Measurements from ENCODE around the gene NBPF12. TPM values are rescaled to one million over a fixed set of nuclear protein-coding genes. Genes with fewer than 3 reads are reported as not detected.
"Not testable (repeated sequence)": the region's sequence is repeated elsewhere in the genome, so short reads cannot be mapped to it uniquely, and the experiment has no call there.

Gene NBPF12
- total and polyA plus RNA-seq, 4 donors, result 12.0 to 23.5 (median 21.6) TPM

- not testable (repeated sequence) for H3K4me1 ChIP-seq (ENCODE audit: control insufficient read depth, insufficient read depth, low read length); H3K9me3 ChIP-seq (ENCODE audit: control insufficient read depth, insufficient read depth, low read length); H3K36me3 ChIP-seq (ENCODE audit: control insufficient read depth, insufficient read depth, low read length); H3K4me3 ChIP-seq (ENCODE audit: low read depth, low read length); H3K27me3 ChIP-seq (ENCODE audit: control insufficient read depth, insufficient read depth, low read length); DNase-seq (ENCODE audit: low read depth in 4 of 6, low spot score in 6 of 6); H3K27ac ChIP-seq (ENCODE audit: low read depth, low read length)
- 83% methylated on average over 2 of the region's 2 CpGs for WGBS (ENCODE audit: insufficient coverage)
Measured at GRCh38 chr1:146970656-146971055, 32.5 kb downstream of the NBPF12 start.

GRCh38 chr1:146972681-146973080, 34.6 kb downstream of the NBPF12 start:
- not testable (repeated sequence) for H3K36me3 ChIP-seq (ENCODE audit: control insufficient read depth, insufficient read depth, low read length); H3K9me3 ChIP-seq (ENCODE audit: control insufficient read depth, insufficient read depth, low read length); H3K27ac ChIP-seq (ENCODE audit: low read depth, low read length); H3K27me3 ChIP-seq (ENCODE audit: control insufficient read depth, insufficient read depth, low read length); H3K4me3 ChIP-seq (ENCODE audit: low read depth, low read length); DNase-seq (ENCODE audit: low read depth in 4 of 6, low spot score in 6 of 6); H3K4me1 ChIP-seq (ENCODE audit: control insufficient read depth, insufficient read depth, low read length)
- no CpG with 5 or more reads among the region's 5 CpGs for WGBS (ENCODE audit: insufficient coverage)

- H3K27ac ChIP-seq (ENCODE audit: low read depth, low read length); DNase-seq (ENCODE audit: low read depth in 4 of 6, low spot score in 6 of 6); H3K4me1 ChIP-seq (ENCODE audit: control insufficient read depth, insufficient read depth, low read length); H3K4me3 ChIP-seq (ENCODE audit: low read depth, low read length); H3K27me3 ChIP-seq (ENCODE audit: control insufficient read depth, insufficient read depth, low read length); H3K36me3 ChIP-seq (ENCODE audit: control insufficient read depth, insufficient read depth, low read length); H3K9me3 ChIP-seq (ENCODE audit: control insufficient read depth, insufficient read depth, low read length): not testable (repeated sequence)
- 86% methylated on average over 1 of the region's 4 CpGs for whole genome bisulfite sequencing (ENCODE audit: insufficient coverage)
Measured at GRCh38 chr1:146985855-146986254, 47.7 kb downstream of the NBPF12 start.

- H3K4me3 ChIP-seq (ENCODE audit: low read depth, low read length); DNase-seq (ENCODE audit: low read depth in 4 of 6, low spot score in 6 of 6); H3K9me3 ChIP-seq (ENCODE audit: control insufficient read depth, insufficient read depth, low read length); H3K27me3 ChIP-seq (ENCODE audit: control insufficient read depth, insufficient read depth, low read length); H3K27ac ChIP-seq (ENCODE audit: low read depth, low read length); H3K4me1 ChIP-seq (ENCODE audit: control insufficient read depth, insufficient read depth, low read length); H3K36me3 ChIP-seq (ENCODE audit: control insufficient read depth, insufficient read depth, low read length): not testable (repeated sequence)
- WGBS (ENCODE audit: insufficient coverage), result no CpG with 5 or more reads among the region's 4 CpGs
Measured at GRCh38 chr1:146986450-146986849, 48.3 kb downstream of the NBPF12 start.

GRCh38 chr1:146987502-146987901, 49.4 kb downstream of the NBPF12 start:
- not testable (repeated sequence) for H3K27ac ChIP-seq (ENCODE audit: low read depth, low read length); H3K27me3 ChIP-seq (ENCODE audit: control insufficient read depth, insufficient read depth, low read length); H3K4me1 ChIP-seq (ENCODE audit: control insufficient read depth, insufficient read depth, low read length); H3K9me3 ChIP-seq (ENCODE audit: control insufficient read depth, insufficient read depth, low read length); H3K4me3 ChIP-seq (ENCODE audit: low read depth, low read length); DNase-seq (ENCODE audit: low read depth in 4 of 6, low spot score in 6 of 6); H3K36me3 ChIP-seq (ENCODE audit: control insufficient read depth, insufficient read depth, low read length)
- no CpG with 5 or more reads among the region's 2 CpGs for WGBS (ENCODE audit: insufficient coverage)

- WGBS (ENCODE audit: insufficient coverage), result 100% methylated on average over 1 of the region's 3 CpGs
- DNase-seq (ENCODE audit: low read depth in 4 of 6, low spot score in 6 of 6), result peak in 1 of 6 donors; percentile 0
- not testable (repeated sequence) for H3K9me3 ChIP-seq (ENCODE audit: control insufficient read depth, insufficient read depth, low read length); H3K4me3 ChIP-seq (ENCODE audit: low read depth, low read length); H3K36me3 ChIP-seq (ENCODE audit: control insufficient read depth, insufficient read depth, low read length); H3K27me3 ChIP-seq (ENCODE audit: control insufficient read depth, insufficient read depth, low read length); H3K27ac ChIP-seq (ENCODE audit: low read depth, low read length); H3K4me1 ChIP-seq (ENCODE audit: control insufficient read depth, insufficient read depth, low read length)
Measured at GRCh38 chr1:146989455-146989854, 51.3 kb downstream of the NBPF12 start.

- not testable (repeated sequence) for H3K27ac ChIP-seq (ENCODE audit: low read depth, low read length); H3K36me3 ChIP-seq (ENCODE audit: control insufficient read depth, insufficient read depth, low read length); H3K4me1 ChIP-seq (ENCODE audit: control insufficient read depth, insufficient read depth, low read length); DNase-seq (ENCODE audit: low read depth in 4 of 6, low spot score in 6 of 6); H3K9me3 ChIP-seq (ENCODE audit: control insufficient read depth, insufficient read depth, low read length); H3K27me3 ChIP-seq (ENCODE audit: control insufficient read depth, insufficient read depth, low read length); H3K4me3 ChIP-seq (ENCODE audit: low read depth, low read length)
- WGBS (ENCODE audit: insufficient coverage), result no CpG with 5 or more reads among the region's 1 CpG
Measured at GRCh38 chr1:147008495-147008894, 70.4 kb downstream of the NBPF12 start.

- not testable (repeated sequence) for H3K27ac ChIP-seq (ENCODE audit: low read depth, low read length); H3K27me3 ChIP-seq (ENCODE audit: control insufficient read depth, insufficient read depth, low read length); H3K4me3 ChIP-seq (ENCODE audit: low read depth, low read length); H3K4me1 ChIP-seq (ENCODE audit: control insufficient read depth, insufficient read depth, low read length); DNase-seq (ENCODE audit: low read depth in 4 of 6, low spot score in 6 of 6); H3K36me3 ChIP-seq (ENCODE audit: control insufficient read depth, insufficient read depth, low read length); H3K9me3 ChIP-seq (ENCODE audit: control insufficient read depth, insufficient read depth, low read length)
- WGBS (ENCODE audit: insufficient coverage), result no CpG with 5 or more reads among the region's 4 CpGs
Measured at GRCh38 chr1:147026975-147027374, 88.9 kb downstream of the NBPF12 start.

GRCh38 chr1:147030066-147030653, 92.0 kb downstream of the NBPF12 start:
- H3K4me1 ChIP-seq (ENCODE audit: control insufficient read depth, insufficient read depth, low read length); H3K4me3 ChIP-seq (ENCODE audit: low read depth, low read length); H3K36me3 ChIP-seq (ENCODE audit: control insufficient read depth, insufficient read depth, low read length); H3K27me3 ChIP-seq (ENCODE audit: control insufficient read depth, insufficient read depth, low read length); H3K9me3 ChIP-seq (ENCODE audit: control insufficient read depth, insufficient read depth, low read length); H3K27ac ChIP-seq (ENCODE audit: low read depth, low read length); DNase-seq (ENCODE audit: low read depth in 4 of 6, low spot score in 6 of 6): not testable (repeated sequence)
- no CpG with 5 or more reads among the region's 4 CpGs for WGBS (ENCODE audit: insufficient coverage)

- Histone ChIP-seq H3K36me3 (ENCODE audit: control insufficient read depth, insufficient read depth, low read length) (no peaks in the 10 kb centered on the region), H3K27me3 (ENCODE audit: control insufficient read depth, insufficient read depth, low read length) (no peaks in the 10 kb centered on the region), H3K4me1 (ENCODE audit: control insufficient read depth, insufficient read depth, low read length) (no peaks in the 10 kb centered on the region), H3K27ac (ENCODE audit: low read depth, low read length) (no peak overlapping the region), H3K4me3 (ENCODE audit: low read depth, low read length) (no peak overlapping the region), H3K9me3 (ENCODE audit: control insufficient read depth, insufficient read depth, low read length) (no peaks in the 10 kb centered on the region)
- WGBS (ENCODE audit: insufficient coverage), result 100% methylated on average over 1 of the region's 3 CpGs
- DNase-seq (ENCODE audit: low read depth in 4 of 6, low spot score in 6 of 6), result no peak
Measured at GRCh38 chr1:147039916-147040315, 101.8 kb downstream of the NBPF12 start.
